Ureter (tissue), 1 donor: ENCODE results near the gene SAV1. TPM values are rescaled to one million over a fixed set of nuclear protein-coding genes. Genes with fewer than 3 reads are reported as not detected.
"Not testable (repeated sequence)": the region's sequence is repeated elsewhere in the genome, so short reads cannot be mapped to it uniquely, and the experiment has no call there.

Experiments
- DNase-seq: peaks from one replicate; pipeline ENCODE4 v3.0.0-alpha.2; 2020; ENCODE audit warnings: low spot score
- total RNA-seq: library from RNA; stranded (reverse); gene quantifications from one replicate; pipeline ENCODE4 v1.2.4, GENCODE V29; 2023
- donor health status: DM: yes; HTN: yes; CAD: no.

Gene SAV1
- total RNA-seq = 27.4 TPM

DNA sequence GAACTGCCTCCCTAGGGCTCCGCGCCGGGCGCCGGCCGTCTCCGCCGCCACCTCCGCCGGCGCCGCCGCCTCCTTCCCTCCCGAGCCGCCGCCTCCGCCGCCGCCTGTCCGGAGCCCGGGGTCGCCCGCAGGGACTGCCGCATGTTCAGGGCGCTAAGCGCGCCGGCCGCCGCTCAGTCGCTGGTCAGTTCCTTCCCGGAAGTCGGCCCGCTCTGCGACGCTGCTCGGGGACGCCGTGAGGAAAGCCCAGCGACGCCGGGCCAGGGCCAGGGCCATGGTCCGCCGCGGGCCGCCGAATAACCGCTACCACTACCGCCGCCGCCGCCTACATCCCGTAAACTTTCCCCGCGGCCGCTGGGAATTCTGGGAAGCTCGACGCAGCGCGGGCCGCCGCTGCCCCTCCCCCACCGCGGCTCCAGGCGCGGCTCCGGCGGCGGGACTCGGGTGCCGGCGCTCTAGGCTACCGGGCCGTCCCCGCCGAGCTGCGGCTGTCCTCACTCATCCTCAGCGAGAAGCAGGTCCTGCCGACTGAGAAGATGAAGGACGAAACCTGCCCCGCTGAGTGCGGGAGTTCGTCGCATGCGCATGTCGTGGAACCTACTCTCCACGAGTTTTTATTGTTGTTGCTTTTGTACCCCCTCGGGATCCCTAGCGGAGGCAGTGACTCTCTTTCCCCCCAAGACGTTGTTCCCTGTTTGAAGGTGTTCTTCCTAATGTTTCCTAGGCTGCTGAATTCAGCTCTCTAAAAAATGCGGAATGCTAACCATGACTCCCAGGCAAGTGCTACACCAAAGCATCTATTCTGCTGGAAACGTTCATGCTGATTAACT is at the start of gene SAV1:
Gene SAV1, minus strand, starts transcription at position 311 of the 830 bp plus-strand sequence. CDS start 339 bp downstream, outside the sequence.
- DNase-seq = peak; percentile 80

- DNase-seq = no peak
These were observed 49.7 kb upstream of the SAV1 start for GRCh38 chr14:50717811-50718210.

GRCh38 chr14:50714450-50715073 is 46.5 kb upstream of the SAV1 start:
- DNase-seq = no peak

- no peak for DNase-seq
These were observed 42.9 kb upstream of the SAV1 start for GRCh38 chr14:50711043-50711442.

GRCh38 chr14:50705026-50705593 is 37.0 kb upstream of the SAV1 start:
- DNase-seq = no peak

GRCh38 chr14:50704454-50705010 is 36.4 kb upstream of the SAV1 start:
- no peak for DNase-seq

GRCh38 chr14:50697659-50698290 is 29.7 kb upstream of the SAV1 start:
- DNase-seq = no peak

GRCh38 chr14:50694260-50694659 is 26.2 kb upstream of the SAV1 start:
- DNase-seq = not testable (repeated sequence)

DNA sequence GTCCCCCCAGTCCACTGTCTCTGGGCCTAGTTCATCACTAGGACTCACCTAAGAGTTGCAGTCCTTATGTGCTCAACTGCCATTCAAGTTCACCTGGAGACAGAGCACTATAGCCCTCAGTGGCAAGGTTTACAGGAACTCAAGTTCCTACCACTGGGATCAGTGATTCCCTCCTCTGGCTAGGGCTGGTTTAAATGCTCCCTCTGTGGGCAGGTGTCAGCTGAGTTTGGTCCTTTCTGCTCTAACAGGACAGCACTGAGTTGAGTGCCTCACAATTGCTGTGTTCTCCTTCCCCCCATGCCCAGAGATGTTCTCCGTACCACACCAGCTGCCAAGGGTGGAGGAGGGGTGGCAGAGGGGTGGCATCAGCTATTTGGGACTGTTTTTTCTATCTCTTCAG is 20.8 kb upstream of the SAV1 start:
- DNase-seq = no peak

DNA sequence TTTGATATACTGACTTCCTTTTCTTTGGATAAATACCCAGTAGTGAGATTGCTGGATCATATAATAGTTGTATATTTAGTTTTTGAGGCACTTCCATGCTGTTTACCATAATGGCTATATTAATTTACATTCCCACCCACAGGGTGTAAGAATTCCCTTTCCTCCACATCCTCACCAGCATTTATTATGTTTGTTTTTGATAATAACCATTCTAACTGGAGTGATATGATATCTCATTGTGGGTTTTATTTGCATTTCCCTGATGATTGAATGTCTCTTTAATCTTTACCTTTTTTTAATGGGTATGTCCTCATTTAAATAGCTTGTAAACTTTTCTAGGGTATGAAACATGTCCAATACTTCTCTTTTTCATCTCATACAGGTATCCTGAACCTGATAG is 11.6 kb upstream of the SAV1 start:
- DNase-seq = no peak

DNA sequence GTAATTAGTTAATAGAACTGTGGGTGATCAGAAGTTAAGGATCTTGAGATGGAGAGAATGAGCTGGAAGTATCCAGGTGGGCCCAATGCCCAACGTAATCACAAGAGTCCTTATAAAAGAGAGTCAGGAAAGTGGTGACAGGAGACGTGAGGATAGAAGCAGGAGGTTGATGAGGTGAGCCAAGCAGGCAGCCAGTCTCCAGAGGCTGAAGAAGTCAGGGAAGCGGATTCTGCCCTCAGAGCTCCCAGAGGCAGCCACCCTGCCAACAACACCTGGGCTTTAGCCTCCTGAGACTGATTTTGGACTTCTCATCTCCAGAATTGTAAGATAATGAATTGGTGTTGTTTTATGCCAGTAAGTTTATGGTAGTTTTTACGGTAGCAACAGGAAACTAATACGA is 10.1 kb upstream of the SAV1 start:
- DNase-seq = no peak

- no peak for DNase-seq
These were observed 9.5 kb upstream of the SAV1 start for GRCh38 chr14:50677527-50678063.

- DNase-seq = no peak
These were observed 8.9 kb upstream of the SAV1 start for GRCh38 chr14:50676814-50677516.

DNA sequence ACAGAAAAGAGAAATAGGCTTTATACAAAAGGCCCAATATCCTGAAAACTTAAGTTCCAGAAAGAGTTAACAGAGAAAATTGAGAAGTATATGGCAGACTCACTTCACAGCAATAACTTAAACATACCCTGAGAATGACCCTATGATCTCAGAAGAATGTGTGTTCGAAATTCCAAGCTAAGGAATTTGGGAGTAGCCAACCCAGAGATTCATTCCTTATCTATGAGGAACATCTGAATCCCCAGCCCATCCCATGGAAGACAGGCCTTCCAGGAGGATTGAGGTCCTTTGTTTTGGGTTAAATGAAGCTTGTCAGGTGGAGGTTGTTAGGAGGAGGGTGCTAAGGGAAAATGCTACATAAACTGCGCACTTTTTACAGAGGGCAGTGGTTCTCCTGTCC is 7.5 kb upstream of the SAV1 start:
- no peak for DNase-seq

GRCh38 chr14:50670866-50671256 is 2.8 kb upstream of the SAV1 start:
- DNase-seq = no peak

GRCh38 chr14:50670196-50670865 is 2.2 kb upstream of the SAV1 start:
- no peak for DNase-seq

DNA sequence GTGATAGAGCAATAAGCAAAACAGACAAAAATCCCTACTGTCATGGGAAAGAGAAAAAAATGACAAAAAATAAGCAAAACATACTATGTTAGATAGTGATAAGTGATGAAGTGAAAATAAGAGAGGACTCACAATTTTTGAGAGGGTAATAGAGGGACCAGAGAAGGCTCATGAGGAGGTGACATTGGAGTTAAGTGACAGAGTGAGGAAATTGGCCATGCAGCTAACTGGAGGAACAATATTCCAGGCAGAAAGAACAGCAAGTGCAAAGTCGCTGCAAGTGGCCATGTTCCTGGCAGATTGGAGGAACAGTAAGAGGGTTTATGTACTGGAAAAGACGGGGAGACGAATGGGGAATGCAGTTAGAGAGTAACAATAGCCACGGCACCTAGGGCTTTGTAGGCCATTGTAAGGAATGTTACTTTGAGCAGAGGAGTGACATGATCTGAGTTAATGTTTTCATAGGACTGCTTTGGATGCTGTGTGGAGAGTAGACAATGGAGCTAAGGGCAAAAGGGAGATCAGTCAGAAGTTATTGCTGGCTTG is 1.4 kb upstream of the SAV1 start:
- no peak for DNase-seq

GRCh38 chr14:50668826-50669143 is 679 bp upstream of the SAV1 start:
- DNase-seq = no peak

GRCh38 chr14:50667684-50667995 is 466 bp downstream of the SAV1 start:
- DNase-seq = peak; percentile 46

DNA sequence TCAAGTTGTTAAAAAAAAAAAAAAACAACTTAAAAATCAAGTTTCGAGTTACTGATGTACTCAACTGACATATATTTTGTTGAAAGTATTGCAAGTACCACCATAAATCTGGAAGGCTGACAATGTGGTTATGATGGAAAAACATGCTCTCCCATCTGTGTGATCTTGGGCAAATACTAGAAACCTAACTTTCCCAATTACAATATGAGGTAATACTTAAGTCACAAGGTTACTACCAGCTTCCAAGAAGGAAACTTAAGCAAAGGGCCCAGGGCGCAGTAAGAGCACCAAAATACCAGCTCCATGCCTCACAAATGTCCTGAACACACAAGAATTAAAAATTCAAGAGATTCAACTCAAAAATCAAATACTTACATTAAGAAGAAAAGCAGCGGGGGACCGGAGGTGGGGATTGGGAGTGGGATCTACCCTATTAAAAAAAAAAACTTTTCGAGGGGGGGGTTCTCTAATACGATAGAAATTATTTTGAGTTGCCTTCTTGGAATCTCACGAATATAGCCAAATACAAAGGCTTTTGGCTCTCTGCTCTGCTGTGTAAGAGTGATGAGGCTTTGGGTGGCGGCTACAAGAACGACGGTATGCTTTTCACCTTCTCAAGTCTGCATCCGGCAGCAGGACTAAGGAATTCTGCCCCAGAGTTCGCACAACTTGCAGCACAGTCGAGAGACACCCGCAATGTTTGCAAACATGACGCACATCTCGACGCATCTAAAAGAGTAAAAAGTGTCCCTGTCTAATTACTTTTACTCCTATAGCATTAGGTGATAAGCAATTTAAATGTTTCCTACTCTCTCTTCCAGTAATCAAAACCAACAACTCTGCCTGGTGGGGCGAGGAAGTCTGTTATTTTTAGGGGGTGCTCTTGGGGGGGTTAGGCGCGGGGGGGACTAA is 1.1 kb downstream of the SAV1 start:
- peak; percentile 44 for DNase-seq
